ENCODE results near the gene PTPRG. TPM values are rescaled to one million over a fixed set of nuclear protein-coding genes. Genes with fewer than 3 reads are reported as not detected.

Gene PTPRG
- total and polyA plus RNA-seq, 2 experiments from 2014 or later = 8.5 to 34.9 TPM

GRCh38 chr3:62175161-62175560, 613.8 kb downstream of the PTPRG start:
- H4K20me1 ChIP-seq (ENCODE audit: insufficient read depth, poor library complexity, severe bottlenecking) = no peaks in the 10 kb centered on the region
- H3K79me2 ChIP-seq = no peaks in the 10 kb centered on the region
- WGBS (ENCODE audit: low lambda C conversion rate, missing lambda C conversion rate) = 86% methylated on average over 6 of the region's 6 CpGs
- H2AFZ ChIP-seq = no peak overlapping the region
- peaks cover 3% of the 10 kb centered on the region for H3K9me3 ChIP-seq (ENCODE audit: low read depth)
- DNase-seq (ENCODE audit: low spot score) = no peak
- H3K4me1 ChIP-seq (ENCODE audit: insufficient read depth) = no peaks in the 10 kb centered on the region
- H3K27me3 ChIP-seq = no peaks in the 10 kb centered on the region
- no peak overlapping the region for H3K4me3 ChIP-seq
- TF ChIP-seq EZH2phosphoT487 (IDR thresholded peaks at IDR 0.05; ENCODE audit: low read depth, severe bottlenecking, unreplicated experiment) (no peak), CTCF (IDR thresholded peaks at IDR 0.05; ENCODE audit: poor library complexity) (no peak), EZH2 (IDR thresholded peaks at IDR 0.05; ENCODE audit: borderline replicate concordance) (no peak)
- no peak overlapping the region for H3K4me2 ChIP-seq
- H3K36me3 ChIP-seq (replicated peaks; ENCODE audit: insufficient read depth, low read depth) = no peaks in the 10 kb centered on the region
- H3K27ac ChIP-seq = no peak overlapping the region
- no peaks in the 10 kb centered on the region for H3K9me2 ChIP-seq (replicated peaks; ENCODE audit: insufficient read depth)

- H3K9me2 ChIP-seq (replicated peaks; ENCODE audit: insufficient read depth) = no peaks in the 10 kb centered on the region
- no peak for TF ChIP-seq EZH2phosphoT487 (IDR thresholded peaks at IDR 0.05; ENCODE audit: low read depth, severe bottlenecking, unreplicated experiment)
- no peak for TF ChIP-seq EZH2 (IDR thresholded peaks at IDR 0.05; ENCODE audit: borderline replicate concordance)
- no peak for TF ChIP-seq CTCF (IDR thresholded peaks at IDR 0.05; ENCODE audit: poor library complexity)
- no peak overlapping the region for H3K4me2 ChIP-seq
- DNase-seq (ENCODE audit: low spot score) = no peak
- H3K36me3 ChIP-seq (replicated peaks; ENCODE audit: insufficient read depth, low read depth) = no peaks in the 10 kb centered on the region
- H3K4me3 ChIP-seq = no peak overlapping the region
- no peaks in the 10 kb centered on the region for H3K79me2 ChIP-seq
- no peaks in the 10 kb centered on the region for H3K9me3 ChIP-seq (ENCODE audit: low read depth)
- no peak overlapping the region for H2AFZ ChIP-seq
- no peaks in the 10 kb centered on the region for H3K27me3 ChIP-seq
- no peak overlapping the region for H3K27ac ChIP-seq
- H4K20me1 ChIP-seq (ENCODE audit: insufficient read depth, poor library complexity, severe bottlenecking) = no peaks in the 10 kb centered on the region
- no peaks in the 10 kb centered on the region for H3K4me1 ChIP-seq (ENCODE audit: insufficient read depth)
These were observed 616.7 kb downstream of the PTPRG start for GRCh38 chr3:62178032-62178431.

- TF ChIP-seq EZH2 (IDR thresholded peaks at IDR 0.05; ENCODE audit: borderline replicate concordance) (no peak), CTCF (IDR thresholded peaks at IDR 0.05; ENCODE audit: poor library complexity) (no peak), EZH2phosphoT487 (IDR thresholded peaks at IDR 0.05; ENCODE audit: low read depth, severe bottlenecking, unreplicated experiment) (no peak)
- H3K79me2 ChIP-seq = no peaks in the 10 kb centered on the region
These were observed 617.6 kb downstream of the PTPRG start for GRCh38 chr3:62178739-62179600.

More at GRCh38 chr3:62178739-62179600, 617.6 kb downstream of the PTPRG start:
- Histone ChIP-seq H3K4me2 (no peak overlapping the region), H3K4me1 (ENCODE audit: insufficient read depth) (no peaks in the 10 kb centered on the region), H2AFZ (no peak overlapping the region), H3K27me3 (no peaks in the 10 kb centered on the region), H3K9me2 (replicated peaks; ENCODE audit: insufficient read depth) (no peaks in the 10 kb centered on the region), H4K20me1 (ENCODE audit: insufficient read depth, poor library complexity, severe bottlenecking) (no peaks in the 10 kb centered on the region), H3K27ac (no peak overlapping the region), H3K4me3 (no peak overlapping the region), H3K9me3 (ENCODE audit: low read depth) (no peaks in the 10 kb centered on the region), H3K36me3 (replicated peaks; ENCODE audit: insufficient read depth, low read depth) (no peaks in the 10 kb centered on the region)
- WGBS (ENCODE audit: low lambda C conversion rate, missing lambda C conversion rate) = 98% methylated on average over 8 of the region's 8 CpGs
- no peak for DNase-seq (ENCODE audit: low spot score)
